ENCODE measurements around the gene GPR146.

DNA sequence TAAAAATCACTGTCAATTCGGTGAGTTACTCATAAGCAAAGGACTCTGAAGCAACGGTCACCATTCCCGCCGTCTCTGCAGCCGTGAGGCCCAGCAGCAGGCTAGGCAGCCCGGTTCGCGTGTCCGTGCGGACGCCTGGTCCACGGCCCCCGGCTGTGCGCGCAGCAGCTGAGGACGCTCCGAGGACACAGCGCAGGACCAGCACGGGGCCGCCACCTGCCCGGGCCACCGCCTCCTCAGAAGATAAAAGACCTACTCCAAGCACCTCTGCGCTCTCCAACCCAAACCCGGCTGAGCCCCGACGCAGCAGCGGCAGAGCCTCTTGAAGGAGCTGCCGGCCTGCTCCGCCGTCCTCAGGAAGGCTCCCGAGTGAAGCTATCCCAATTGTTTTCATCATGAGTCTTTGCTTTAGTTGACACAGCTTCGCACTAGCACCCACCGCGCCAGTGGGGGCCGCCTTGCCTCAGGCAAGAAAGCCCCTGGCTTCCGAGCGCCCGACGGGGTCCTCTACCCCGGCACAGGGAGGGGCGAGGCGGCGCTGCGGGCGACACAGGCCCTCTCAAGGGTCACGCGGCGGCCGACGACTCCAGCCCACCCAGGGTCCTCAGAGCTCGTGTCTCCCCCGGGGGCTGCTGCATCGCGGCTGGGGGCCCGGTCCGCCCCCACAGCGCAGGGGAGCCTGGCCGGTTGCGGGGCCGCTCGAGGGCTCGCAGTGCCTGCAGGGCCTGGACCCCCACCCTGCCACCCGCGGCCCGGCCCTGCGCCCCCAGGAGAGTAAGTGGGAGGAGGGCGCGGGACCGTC is 16.9 kb upstream of the GPR146 start:
- TF ChIP-seq GATA3 (IDR thresholded peaks at IDR 0.05; ENCODE audit: low read depth, low read length) (no peak), GATA2 (IDR thresholded peaks at IDR 0.05; ENCODE audit: low read depth, low read length) (no peak)

Data from SH-SY5Y (cell line).